GM12892 (cell line): ENCODE measurements around the gene STIM2.

Source experiments
- DNase-seq: peaks from one replicate; pipeline ENCODE4 v3.0.0; 2011; ENCODE audit not compliant: insufficient read length
- FAIRE-seq: peaks from 2 replicates; lab custom pipeline; 2011; peaks lifted over from hg19 to GRCh38; lab: Jason Lieb, UNC
- POLR2A ChIP-seq: IDR thresholded peaks from 2 replicates; pipeline ENCODE4 v1.6.1; 2011; ENCODE audit warnings: low read depth, low read length, control low read depth
- POLR2AphosphoS5 ChIP-seq: IDR thresholded peaks from 2 replicates; pipeline ENCODE4 v1.6.1; 2011; ENCODE audit warnings: low read depth, low read length, control low read depth
- TAF1 ChIP-seq: IDR thresholded peaks from 2 replicates; pipeline ENCODE4 v1.6.1; 2011; ENCODE audit warnings: low read depth, mild to moderate bottlenecking, control low read depth, low read length, borderline replicate concordance

The STIM2 gene

GRCh38 chr4:26840786-26841185 is 19.9 kb upstream of the STIM2 start:
- no peak for DNase-seq
- TF ChIP-seq POLR2A: no peak
- TF ChIP-seq POLR2AphosphoS5: no peak
- no peak for FAIRE-seq

DNA sequence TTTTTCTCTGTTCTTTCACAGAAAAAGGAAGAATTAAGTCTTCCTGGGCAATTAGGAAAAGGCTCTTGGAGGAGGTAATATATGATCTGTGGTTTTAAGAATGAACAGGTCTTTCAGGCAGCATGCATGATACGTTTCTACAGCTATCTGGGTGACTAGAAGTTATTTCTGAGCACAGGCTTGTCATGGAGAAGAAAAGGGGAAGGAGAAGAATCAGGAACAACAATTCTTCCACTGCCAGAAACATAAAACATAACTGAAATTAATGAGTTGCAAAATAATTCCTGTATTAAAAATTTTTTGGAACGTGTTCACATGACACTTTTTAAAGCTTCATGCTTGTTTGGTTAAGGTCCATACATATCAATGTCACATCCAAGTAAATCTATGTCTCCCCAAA is 17.7 kb upstream of the STIM2 start:
- DNase-seq (no peak), FAIRE-seq (no peak)
- TF ChIP-seq TAF1: no peak
- TF ChIP-seq POLR2A: no peak
- no peak for TF ChIP-seq POLR2AphosphoS5

DNA sequence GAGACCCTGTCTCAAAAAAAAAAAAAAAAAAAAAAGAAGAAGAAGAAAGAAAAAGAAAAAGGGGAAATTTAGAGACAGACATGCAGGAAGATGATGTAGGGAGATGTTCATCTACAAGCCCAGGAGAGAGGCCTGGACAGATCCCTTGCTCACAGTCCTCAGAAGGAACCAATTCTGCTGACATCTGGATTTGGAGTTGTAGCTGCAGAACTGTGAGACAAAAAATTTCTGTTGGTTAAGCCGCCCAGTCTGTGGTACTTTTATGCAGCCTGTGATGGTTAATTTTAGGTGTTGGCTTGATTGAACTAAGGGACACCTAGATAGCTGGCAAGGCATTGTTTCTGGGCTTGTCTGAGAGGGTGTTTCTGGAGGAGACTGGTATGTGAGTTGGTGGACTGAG is 10.1 kb upstream of the STIM2 start:
- TF ChIP-seq POLR2A (no peak), TAF1 (no peak), POLR2AphosphoS5 (no peak)
- FAIRE-seq: no peak

DNA sequence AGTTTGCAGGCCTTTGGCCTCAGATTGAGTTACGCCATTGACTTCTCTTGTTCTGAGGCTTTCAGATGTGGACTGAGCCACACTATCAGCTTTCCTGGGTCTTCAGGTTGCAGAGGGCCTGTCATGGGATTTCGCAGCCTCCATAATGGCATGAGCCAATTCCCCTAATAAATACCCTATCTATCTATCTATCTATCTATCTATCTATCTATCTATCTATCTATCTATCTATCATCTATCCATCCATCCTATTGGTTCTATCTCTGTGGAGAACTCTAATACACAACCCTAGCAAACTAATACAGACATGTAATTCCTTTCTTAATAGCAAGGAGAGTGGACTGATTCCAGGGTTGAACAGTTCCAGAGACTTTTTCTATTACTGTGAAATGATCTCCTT is 9.5 kb upstream of the STIM2 start:
- FAIRE-seq (no peak), DNase-seq (no peak)
- no peak for TF ChIP-seq TAF1
- no peak for TF ChIP-seq POLR2A
- TF ChIP-seq POLR2AphosphoS5: no peak

More for the DNA sequence above, 10.1 kb upstream of the STIM2 start:
- DNase-seq: no peak

DNA sequence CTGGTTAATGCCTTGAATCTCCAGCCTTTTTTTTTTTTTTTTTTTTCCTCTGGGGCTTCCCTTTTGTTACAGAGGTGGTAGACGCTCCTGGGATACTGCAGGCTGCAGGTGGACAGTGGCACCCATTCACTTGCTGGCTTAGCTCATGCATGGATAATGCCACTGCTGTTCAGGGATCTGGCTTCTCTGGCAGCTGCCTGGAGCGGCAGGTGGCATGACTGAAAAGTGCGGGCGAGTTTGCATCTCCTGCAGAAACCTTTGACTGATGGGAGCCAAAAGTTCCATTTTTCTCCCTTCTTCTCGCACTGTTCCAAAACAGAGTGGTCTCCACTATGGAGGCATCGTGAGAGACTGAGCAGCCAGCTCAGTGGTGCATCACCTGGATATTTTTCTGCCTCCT is 5.9 kb upstream of the STIM2 start:
- no peak for TF ChIP-seq POLR2AphosphoS5
- TF ChIP-seq POLR2A: no peak
- TF ChIP-seq TAF1: no peak
- DNase-seq (no peak), FAIRE-seq (no peak)

DNA sequence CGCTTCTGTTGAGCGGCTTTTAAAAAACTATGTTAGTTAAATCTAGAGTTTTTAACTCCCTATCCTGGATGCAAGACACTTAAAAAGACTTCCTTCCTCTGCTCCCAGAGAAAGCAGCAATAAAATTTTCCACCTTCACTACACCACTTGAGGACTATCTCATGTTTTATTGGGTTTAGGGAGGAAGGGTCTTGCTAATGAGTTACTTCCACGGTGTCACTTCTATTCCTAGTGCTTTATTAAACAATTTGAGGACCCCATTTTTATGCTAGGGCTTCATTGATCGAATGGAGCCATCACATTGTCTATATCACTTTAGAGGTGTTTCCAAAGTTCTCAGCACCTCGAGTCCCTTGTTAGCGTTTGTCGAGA is 3.7 kb upstream of the STIM2 start:
- DNase-seq: no peak
- no peak for FAIRE-seq
- TF ChIP-seq POLR2AphosphoS5: no peak
- no peak for TF ChIP-seq POLR2A
- no peak for TF ChIP-seq TAF1

DNA sequence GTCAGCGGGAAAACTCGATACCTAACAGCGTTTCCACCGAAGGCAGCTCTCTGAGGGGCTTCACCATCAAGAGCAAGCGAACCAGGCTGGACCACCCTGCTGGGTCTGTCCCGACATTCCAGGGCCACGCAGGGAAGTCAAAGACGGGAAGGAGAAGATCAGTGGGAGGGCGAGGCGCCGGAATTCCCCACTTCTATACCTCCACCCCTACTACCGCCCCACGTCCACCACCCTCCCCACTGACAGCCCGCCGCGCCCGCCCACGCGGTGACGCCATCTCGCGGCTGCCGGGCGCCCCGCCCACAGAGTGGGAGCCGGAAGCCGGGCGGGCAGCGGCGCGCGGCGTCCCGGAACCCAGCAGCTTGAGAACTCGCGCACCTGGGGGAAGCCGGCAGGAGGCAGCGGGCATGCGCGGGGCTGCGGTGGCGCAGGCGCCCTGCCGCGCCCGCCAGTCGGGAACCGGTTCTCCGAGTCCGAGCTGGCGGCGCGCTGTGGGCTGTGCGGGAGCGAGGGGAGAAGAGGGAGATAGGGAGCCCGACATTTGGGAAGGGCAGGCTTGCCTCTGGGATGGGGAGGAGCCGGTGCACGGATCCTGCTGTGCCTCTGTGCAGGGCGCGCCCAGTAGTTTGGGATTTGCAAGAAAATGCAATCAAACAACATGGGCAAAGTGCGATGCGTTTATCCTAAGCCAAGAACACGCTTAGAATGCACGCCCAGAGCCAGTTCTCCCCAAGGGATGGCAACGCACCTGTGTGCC is 3.2 kb upstream of the STIM2 start:
- FAIRE-seq (peak; percentile 98), DNase-seq (peak; percentile 76)
- TF ChIP-seq POLR2A (peak; percentile 84), TAF1 (0 out of 2 replicates have a peak, but pooled peaks have one; percentile 35), POLR2AphosphoS5 (peak; percentile 59; the same call in 1 of the 2 replicates)

GRCh38 chr4:26858035-26858918 is 2.4 kb upstream of the STIM2 start:
- TF ChIP-seq TAF1 (no peak), POLR2A (no peak), POLR2AphosphoS5 (no peak)
- peak; percentile 5 for FAIRE-seq
- DNase-seq: no peak

GRCh38 chr4:26858947-26859401 is 1.7 kb upstream of the STIM2 start:
- FAIRE-seq (no peak), DNase-seq (no peak)
- TF ChIP-seq TAF1: no peak
- TF ChIP-seq POLR2AphosphoS5: no peak
- no peak for TF ChIP-seq POLR2A

DNA sequence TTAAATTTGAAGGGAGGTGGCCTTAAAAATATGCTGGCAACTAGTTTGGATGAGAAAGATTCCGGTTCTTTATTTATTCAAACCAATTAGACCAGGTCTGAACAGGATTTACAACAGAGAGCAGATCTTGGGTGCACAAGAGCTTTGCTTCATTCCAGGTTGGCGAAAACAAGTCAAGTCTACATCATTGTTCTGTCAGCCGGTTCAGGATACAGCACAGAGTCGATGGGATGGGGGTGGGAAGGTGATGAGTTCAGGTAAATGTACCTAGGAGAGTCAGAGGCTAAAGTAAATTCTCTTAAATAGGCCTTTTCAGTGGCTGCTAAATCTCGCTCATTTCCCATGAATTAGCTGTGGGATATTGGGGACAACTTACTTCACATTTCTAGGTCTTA is 882 bp upstream of the STIM2 start:
- FAIRE-seq (peak; percentile 50), DNase-seq (no peak)
- TF ChIP-seq TAF1: no peak

- TF ChIP-seq TAF1: no peak
- no peak for TF ChIP-seq POLR2AphosphoS5
- no peak; the same call in 1 of the 2 replicates for TF ChIP-seq POLR2A
- no peak for FAIRE-seq
- DNase-seq: peak; percentile 21
These were observed 337 bp downstream of the STIM2 start for GRCh38 chr4:26860922-26861433.

DNA sequence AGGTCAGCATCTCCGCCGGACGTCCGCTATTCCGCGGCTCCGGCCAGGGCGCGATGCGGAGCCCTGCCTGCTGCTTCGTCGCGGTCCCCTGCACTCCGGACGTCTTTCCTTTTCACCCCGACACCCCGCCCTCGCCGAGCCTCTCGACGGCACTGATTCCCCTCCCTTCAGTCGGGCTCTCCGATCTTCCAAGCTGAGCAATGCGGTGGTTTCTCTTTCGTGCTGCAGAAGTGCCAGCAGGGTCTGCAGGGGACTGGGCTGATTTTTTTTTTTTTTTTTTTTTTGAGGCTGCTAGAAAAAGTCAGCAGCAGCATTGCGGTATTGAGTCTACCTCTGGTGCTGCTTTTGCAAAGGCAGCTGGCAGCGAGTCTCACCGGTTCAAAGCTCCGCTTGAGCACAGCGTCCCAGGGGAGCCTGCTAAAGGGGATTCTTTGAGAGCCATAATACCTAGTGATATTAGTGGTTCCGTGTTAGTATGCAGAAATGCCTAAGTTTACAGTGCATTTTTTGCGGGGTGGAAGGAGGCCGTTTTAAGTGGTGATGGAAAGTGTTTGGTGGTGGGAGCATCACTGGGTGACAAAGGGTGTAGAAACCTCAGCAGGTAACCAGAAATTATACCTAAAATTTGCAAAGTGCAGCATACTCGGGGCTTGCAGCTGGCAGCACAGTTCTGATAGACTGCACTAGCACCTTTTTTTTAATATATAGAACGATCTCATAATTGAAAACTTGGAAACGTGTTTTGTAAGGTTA is 969 bp downstream of the STIM2 start:
- peak; percentile 84 for FAIRE-seq
- peak; percentile 38 for DNase-seq
- TF ChIP-seq TAF1 (no peak), POLR2A (no peak), POLR2AphosphoS5 (no peak)
